ENCODE measurements around the gene KLHDC8A.
A peak's percentile ranks its signal among the peaks of the same experiment; 100 is the strongest.

- TF ChIP-seq CTCF (IDR thresholded peaks at IDR 0.05) (peak in 1 of 6 experiments; percentile 22), POLR2A (IDR thresholded peaks at IDR 0.05) (no peak)
Observed at GRCh38 chr1:205351984-205352713, 4.6 kb downstream of the KLHDC8A start.
